ENCODE measurements around the gene FNIP2.

Gene FNIP2

DNA sequence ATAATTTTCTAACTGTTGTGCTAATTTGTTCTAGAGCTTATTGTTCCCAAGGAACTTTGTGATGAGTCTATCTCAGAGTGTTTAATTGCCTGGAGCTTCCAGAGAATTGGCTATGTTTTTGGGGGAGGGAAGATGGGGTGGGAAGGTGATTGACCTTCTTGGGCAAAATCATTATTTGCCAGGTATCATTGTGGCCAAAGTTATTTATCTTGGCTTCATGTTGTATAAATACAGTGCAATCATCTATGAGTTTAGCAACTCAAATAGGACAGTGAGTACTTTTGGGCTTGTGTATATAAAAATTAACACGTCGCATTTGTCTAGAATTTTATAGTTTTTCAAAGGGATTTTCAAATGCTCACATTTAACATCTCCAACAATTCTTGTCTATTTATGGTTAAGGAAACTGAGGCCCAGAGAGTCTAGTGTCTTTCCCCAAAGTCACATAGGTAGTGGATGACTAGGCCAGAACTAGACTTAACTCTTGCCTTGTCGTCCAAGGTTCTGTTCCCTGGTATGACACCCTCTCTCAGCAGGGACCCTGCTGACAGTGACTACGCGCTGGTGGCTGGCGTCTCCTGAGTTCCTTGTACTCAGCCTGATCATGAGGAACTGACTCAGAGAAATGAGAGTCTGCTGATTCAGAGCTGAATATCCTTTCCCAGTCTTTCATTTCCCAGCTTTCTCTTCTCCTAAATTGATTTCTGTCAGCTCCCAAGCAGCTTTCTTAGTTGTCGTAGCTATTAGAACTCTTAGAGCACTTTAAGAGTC lies 27.7 kb downstream of the FNIP2 start:
- Histone ChIP-seq H3K4me1 (ENCODE audit: control insufficient read depth, insufficient read depth, low read length) (peaks cover 6% of the 10 kb centered on the region; the same call in 1 of the 2 replicates), H3K4me3 (ENCODE audit: low read depth, low read length) (no peak overlapping the region), H3K9me3 (ENCODE audit: control insufficient read depth, insufficient read depth, low read depth, low read length) (no peaks in the 10 kb centered on the region), H3K27ac (ENCODE audit: extremely low read depth, low read depth, low read length) (no peak overlapping the region), H3K36me3 (ENCODE audit: control insufficient read depth in 2 of 2, insufficient read depth in 1 of 2, low read length in 2 of 2) (no peaks in the 10 kb centered on the region)
- ChIA-PET CTCF (no interaction called here), POLR2A (no interaction called here)
- no peak for TF ChIP-seq ZNF354C (tag by site-specific recombination; IDR thresholded peaks at IDR 0.05; ENCODE audit: borderline replicate concordance, low read depth)
- no peak for TF ChIP-seq ZNF837 (tag by site-specific recombination; IDR thresholded peaks at IDR 0.05)
- TF ChIP-seq, protein P1, sequence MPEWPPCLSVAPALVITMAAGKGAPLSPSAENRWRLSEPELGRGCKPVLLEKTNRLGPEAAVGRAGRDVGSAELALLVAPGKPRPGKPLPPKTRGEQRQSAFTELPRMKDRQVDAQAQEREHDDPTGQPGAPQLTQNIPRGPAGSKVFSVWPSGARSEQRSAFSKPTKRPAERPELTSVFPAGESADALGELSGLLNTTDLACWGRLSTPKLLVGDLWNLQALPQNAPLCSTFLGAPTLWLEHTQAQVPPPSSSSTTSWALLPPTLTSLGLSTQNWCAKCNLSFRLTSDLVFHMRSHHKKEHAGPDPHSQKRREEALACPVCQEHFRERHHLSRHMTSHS (tag by site-specific recombination; IDR thresholded peaks at IDR 0.05), result no peak
- peak; percentile 19; the same call in 1 of the 2 replicates for TF ChIP-seq ZNF629 (tag by site-specific recombination; IDR thresholded peaks at IDR 0.05)

DNA sequence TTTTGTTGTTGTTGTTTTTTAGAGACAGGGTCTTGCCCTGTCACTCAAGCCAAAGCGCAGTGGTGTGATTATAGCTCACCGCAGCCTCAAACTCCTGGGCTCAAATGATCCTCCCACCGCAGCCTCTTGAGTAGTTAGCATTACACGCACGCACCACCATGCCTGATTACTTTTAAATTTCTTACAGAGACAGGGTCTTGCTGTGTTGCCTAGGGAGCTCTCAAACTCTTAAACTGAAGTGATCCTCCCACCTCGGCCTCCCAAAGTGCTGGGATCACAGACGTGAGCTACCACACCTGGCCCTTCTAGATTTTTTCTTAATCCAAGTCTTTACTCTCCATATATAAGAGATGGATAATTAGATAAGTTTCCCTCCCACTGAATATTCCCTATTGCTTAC lies 29.2 kb downstream of the FNIP2 start:
- POLR2A ChIA-PET, result no interaction called here
- Histone ChIP-seq H3K4me3 (ENCODE audit: low read depth, low read length) (no peak overlapping the region), H3K27ac (ENCODE audit: extremely low read depth, low read depth, low read length) (no peak overlapping the region), H3K36me3 (ENCODE audit: control insufficient read depth in 2 of 2, insufficient read depth in 1 of 2, low read length in 2 of 2) (no peaks in the 10 kb centered on the region), H3K4me1 (ENCODE audit: control insufficient read depth, insufficient read depth, low read length) (peaks cover 6% of the 10 kb centered on the region; the same call in 1 of the 2 replicates), H3K9me3 (ENCODE audit: control insufficient read depth, insufficient read depth, low read depth, low read length) (no peaks in the 10 kb centered on the region)
- CTCF ChIA-PET, result no interaction called here
- TF ChIP-seq ZNF558 (tag by site-specific recombination; IDR thresholded peaks at IDR 0.05) (no peak), MYNN (tag by site-specific recombination; IDR thresholded peaks at IDR 0.05; ENCODE audit: borderline replicate concordance) (peak; percentile 63; the same call in 1 of the 2 replicates)

DNA sequence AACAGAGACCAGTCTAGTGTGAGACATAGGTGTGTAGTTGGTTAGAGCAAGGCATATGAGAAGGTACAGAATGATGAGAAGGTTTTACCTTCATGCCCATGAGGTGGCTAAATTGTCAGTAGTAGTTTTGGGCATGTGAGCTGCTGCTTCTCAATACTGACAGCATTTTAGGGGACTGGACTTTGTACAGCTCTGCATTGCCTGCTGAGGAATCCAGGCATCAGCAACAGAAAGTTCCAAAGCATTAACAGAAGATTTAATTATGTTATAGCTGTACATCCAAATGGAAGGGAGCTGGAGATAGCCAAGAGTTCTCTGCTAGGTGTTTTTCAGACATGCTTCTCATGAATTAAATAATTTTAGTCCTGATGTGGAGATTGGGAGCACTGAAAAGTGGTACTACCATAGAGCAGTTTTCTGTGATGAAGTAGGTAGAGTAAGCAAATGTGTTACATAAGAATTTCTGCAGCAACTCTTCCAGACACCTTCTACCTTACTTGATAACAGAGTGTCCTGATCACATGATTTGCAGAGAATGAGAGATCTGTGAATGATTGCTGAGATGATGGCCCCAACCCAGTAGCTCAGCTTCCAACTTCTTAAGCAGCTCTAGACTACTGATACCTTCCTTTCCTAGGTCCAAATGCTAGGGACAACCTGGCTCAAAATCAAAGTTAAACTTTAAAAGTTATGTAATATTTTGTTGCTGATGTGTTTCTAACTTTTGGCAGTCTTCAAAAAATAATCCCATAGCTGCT lies 30.4 kb downstream of the FNIP2 start:
- no peak overlapping the region for H3K4me3 ChIP-seq (ENCODE audit: low read depth, low read length)
- H3K4me1 ChIP-seq (ENCODE audit: control insufficient read depth, insufficient read depth, low read length), result peaks cover 6% of the 10 kb centered on the region; the same call in 1 of the 2 replicates
- H3K27ac ChIP-seq (ENCODE audit: extremely low read depth, low read depth, low read length), result no peak overlapping the region
- CTCF ChIA-PET, result no interaction called here
- H3K36me3 ChIP-seq (ENCODE audit: control insufficient read depth in 2 of 2, insufficient read depth in 1 of 2, low read length in 2 of 2), result no peaks in the 10 kb centered on the region
- POLR2A ChIA-PET, result no interaction called here
- TF ChIP-seq ZNF837 (tag by site-specific recombination; IDR thresholded peaks at IDR 0.05), result no peak
- no peak for TF ChIP-seq ZFHX2 (tag by site-specific recombination; conservative IDR thresholded peaks at IDR 0.05)
- TF ChIP-seq MYNN (tag by site-specific recombination; IDR thresholded peaks at IDR 0.05; ENCODE audit: borderline replicate concordance), result no peak
- TF ChIP-seq ZNF600 (tag by site-specific recombination; IDR thresholded peaks at IDR 0.05), result no peak
- no peak for TF ChIP-seq ZNF146 (tag by site-specific recombination; IDR thresholded peaks at IDR 0.05)
- TF ChIP-seq OSR2 (tag by site-specific recombination; IDR thresholded peaks at IDR 0.05), result peak; percentile 53; the same call in 1 of the 2 replicates
- TF ChIP-seq ZSCAN4 (tag by site-specific recombination; IDR thresholded peaks at IDR 0.05), result no peak
- TF ChIP-seq, protein P2, sequence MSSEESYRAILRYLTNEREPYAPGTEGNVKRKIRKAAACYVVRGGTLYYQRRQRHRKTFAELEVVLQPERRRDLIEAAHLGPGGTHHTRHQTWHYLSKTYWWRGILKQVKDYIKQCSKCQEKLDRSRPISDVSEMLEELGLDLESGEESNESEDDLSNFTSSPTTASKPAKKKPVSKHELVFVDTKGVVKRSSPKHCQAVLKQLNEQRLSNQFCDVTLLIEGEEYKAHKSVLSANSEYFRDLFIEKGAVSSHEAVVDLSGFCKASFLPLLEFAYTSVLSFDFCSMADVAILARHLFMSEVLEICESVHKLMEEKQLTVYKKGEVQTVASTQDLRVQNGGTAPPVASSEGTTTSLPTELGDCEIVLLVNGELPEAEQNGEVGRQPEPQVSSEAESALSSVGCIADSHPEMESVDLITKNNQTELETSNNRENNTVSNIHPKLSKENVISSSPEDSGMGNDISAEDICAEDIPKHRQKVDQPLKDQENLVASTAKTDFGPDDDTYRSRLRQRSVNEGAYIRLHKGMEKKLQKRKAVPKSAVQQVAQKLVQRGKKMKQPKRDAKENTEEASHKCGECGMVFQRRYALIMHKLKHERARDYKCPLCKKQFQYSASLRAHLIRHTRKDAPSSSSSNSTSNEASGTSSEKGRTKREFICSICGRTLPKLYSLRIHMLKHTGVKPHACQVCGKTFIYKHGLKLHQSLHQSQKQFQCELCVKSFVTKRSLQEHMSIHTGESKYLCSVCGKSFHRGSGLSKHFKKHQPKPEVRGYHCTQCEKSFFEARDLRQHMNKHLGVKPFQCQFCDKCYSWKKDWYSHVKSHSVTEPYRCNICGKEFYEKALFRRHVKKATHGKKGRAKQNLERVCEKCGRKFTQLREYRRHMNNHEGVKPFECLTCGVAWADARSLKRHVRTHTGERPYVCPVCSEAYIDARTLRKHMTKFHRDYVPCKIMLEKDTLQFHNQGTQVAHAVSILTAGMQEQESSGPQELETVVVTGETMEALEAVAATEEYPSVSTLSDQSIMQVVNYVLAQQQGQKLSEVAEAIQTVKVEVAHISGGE (tag by site-specific recombination; conservative IDR thresholded peaks at IDR 0.05; ENCODE audit: low read depth), result no peak
- TF ChIP-seq ZBTB6 (tag by site-specific recombination; IDR thresholded peaks at IDR 0.05), result no peak
- peak; percentile 54 for TF ChIP-seq ZBTB17 (tag by site-specific recombination; IDR thresholded peaks at IDR 0.05)
- TF ChIP-seq KLF7 (tag by site-specific recombination; IDR thresholded peaks at IDR 0.05; ENCODE audit: borderline replicate concordance), result no peak
- TF ChIP-seq, protein P3, sequence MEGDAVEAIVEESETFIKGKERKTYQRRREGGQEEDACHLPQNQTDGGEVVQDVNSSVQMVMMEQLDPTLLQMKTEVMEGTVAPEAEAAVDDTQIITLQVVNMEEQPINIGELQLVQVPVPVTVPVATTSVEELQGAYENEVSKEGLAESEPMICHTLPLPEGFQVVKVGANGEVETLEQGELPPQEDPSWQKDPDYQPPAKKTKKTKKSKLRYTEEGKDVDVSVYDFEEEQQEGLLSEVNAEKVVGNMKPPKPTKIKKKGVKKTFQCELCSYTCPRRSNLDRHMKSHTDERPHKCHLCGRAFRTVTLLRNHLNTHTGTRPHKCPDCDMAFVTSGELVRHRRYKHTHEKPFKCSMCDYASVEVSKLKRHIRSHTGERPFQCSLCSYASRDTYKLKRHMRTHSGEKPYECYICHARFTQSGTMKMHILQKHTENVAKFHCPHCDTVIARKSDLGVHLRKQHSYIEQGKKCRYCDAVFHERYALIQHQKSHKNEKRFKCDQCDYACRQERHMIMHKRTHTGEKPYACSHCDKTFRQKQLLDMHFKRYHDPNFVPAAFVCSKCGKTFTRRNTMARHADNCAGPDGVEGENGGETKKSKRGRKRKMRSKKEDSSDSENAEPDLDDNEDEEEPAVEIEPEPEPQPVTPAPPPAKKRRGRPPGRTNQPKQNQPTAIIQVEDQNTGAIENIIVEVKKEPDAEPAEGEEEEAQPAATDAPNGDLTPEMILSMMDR (tag by site-specific recombination; IDR thresholded peaks at IDR 0.05), result no peak
- no peaks in the 10 kb centered on the region for H3K9me3 ChIP-seq (ENCODE audit: control insufficient read depth, insufficient read depth, low read depth, low read length)
